ENCODE data around the gene TRIM66.

Gene TRIM66

GRCh38 chr11:8656291-8656690, 26.2 kb downstream of the TRIM66 start:
- DNase-seq (ENCODE audit: low read depth in 2 of 2): no peak

- DNase-seq (ENCODE audit: low read depth in 2 of 2): no peak
Measured at GRCh38 chr11:8654503-8654902, 28.0 kb downstream of the TRIM66 start.

- no peak for DNase-seq (ENCODE audit: low read depth in 2 of 2)
Measured at GRCh38 chr11:8652140-8652539, 30.3 kb downstream of the TRIM66 start.

GRCh38 chr11:8650401-8650990, 32.0 kb downstream of the TRIM66 start:
- no peak for DNase-seq (ENCODE audit: low read depth in 2 of 2)

GRCh38 chr11:8649361-8649760, 33.1 kb downstream of the TRIM66 start:
- DNase-seq (ENCODE audit: low read depth in 2 of 2): no peak

GRCh38 chr11:8646873-8647272, 35.6 kb downstream of the TRIM66 start:
- no peak for DNase-seq (ENCODE audit: low read depth in 2 of 2)

- DNase-seq (ENCODE audit: low read depth in 2 of 2): no peak
Measured at GRCh38 chr11:8642196-8642841, 40.1 kb downstream of the TRIM66 start.

- no peak for DNase-seq (ENCODE audit: low read depth in 2 of 2)
Measured at GRCh38 chr11:8641332-8641731, 41.1 kb downstream of the TRIM66 start.

- no peak for DNase-seq (ENCODE audit: low read depth in 2 of 2)
Measured at GRCh38 chr11:8640267-8640906, 42.1 kb downstream of the TRIM66 start.

GRCh38 chr11:8639655-8640054, 42.8 kb downstream of the TRIM66 start:
- no peak for DNase-seq (ENCODE audit: low read depth in 2 of 2)

- DNase-seq (ENCODE audit: low read depth in 2 of 2): no peak
Measured at GRCh38 chr11:8638300-8638699, 44.2 kb downstream of the TRIM66 start.

- no peak for DNase-seq (ENCODE audit: low read depth in 2 of 2)
Measured at GRCh38 chr11:8636127-8636526, 46.3 kb downstream of the TRIM66 start.

GRCh38 chr11:8634498-8634897, 48.0 kb downstream of the TRIM66 start:
- no peak for DNase-seq (ENCODE audit: low read depth in 2 of 2)

- DNase-seq (ENCODE audit: low read depth in 2 of 2): no peak
Measured at GRCh38 chr11:8631395-8632118, 50.9 kb downstream of the TRIM66 start.

- DNase-seq (ENCODE audit: low read depth in 2 of 2): no peak
Measured at GRCh38 chr11:8624698-8625097, 57.8 kb downstream of the TRIM66 start.

- DNase-seq (ENCODE audit: low read depth in 2 of 2): no peak
Measured at GRCh38 chr11:8621147-8621546, 61.3 kb downstream of the TRIM66 start.

- no peak for DNase-seq (ENCODE audit: low read depth in 2 of 2)
Measured at GRCh38 chr11:8617063-8617462, 65.4 kb downstream of the TRIM66 start.

- no peak for DNase-seq (ENCODE audit: low read depth in 2 of 2)
Measured at GRCh38 chr11:8615291-8616032, 67.0 kb downstream of the TRIM66 start.

GRCh38 chr11:8614497-8614896, 68.0 kb downstream of the TRIM66 start:
- DNase-seq (ENCODE audit: low read depth in 2 of 2): no peak

- no peak for DNase-seq (ENCODE audit: low read depth in 2 of 2)
Measured at GRCh38 chr11:8613036-8613435, 69.4 kb downstream of the TRIM66 start.

- no peak for DNase-seq (ENCODE audit: low read depth in 2 of 2)
Measured at GRCh38 chr11:8612522-8612921, 69.9 kb downstream of the TRIM66 start.

- DNase-seq (ENCODE audit: low read depth in 2 of 2): no peak
Measured at GRCh38 chr11:8610532-8611116, 71.8 kb downstream of the TRIM66 start.

All from stimulated activated CD4-positive, alpha-beta T cell treated with anti-CD3 and anti-CD28 coated beads, Interleukin-15, amount 100 ng/mL, for 48 hours (primary cell).